A204.1 (cell line): ENCODE data around the gene CTDNEP1.
A peak's percentile ranks its signal among the peaks of the same experiment; 100 is the strongest.

Experiments
- FAIRE-seq: peaks from 2 replicates; lab custom pipeline; 2012; peaks lifted over from hg19 to GRCh38; lab: Jason Lieb, UNC

CTDNEP1 gene

DNA sequence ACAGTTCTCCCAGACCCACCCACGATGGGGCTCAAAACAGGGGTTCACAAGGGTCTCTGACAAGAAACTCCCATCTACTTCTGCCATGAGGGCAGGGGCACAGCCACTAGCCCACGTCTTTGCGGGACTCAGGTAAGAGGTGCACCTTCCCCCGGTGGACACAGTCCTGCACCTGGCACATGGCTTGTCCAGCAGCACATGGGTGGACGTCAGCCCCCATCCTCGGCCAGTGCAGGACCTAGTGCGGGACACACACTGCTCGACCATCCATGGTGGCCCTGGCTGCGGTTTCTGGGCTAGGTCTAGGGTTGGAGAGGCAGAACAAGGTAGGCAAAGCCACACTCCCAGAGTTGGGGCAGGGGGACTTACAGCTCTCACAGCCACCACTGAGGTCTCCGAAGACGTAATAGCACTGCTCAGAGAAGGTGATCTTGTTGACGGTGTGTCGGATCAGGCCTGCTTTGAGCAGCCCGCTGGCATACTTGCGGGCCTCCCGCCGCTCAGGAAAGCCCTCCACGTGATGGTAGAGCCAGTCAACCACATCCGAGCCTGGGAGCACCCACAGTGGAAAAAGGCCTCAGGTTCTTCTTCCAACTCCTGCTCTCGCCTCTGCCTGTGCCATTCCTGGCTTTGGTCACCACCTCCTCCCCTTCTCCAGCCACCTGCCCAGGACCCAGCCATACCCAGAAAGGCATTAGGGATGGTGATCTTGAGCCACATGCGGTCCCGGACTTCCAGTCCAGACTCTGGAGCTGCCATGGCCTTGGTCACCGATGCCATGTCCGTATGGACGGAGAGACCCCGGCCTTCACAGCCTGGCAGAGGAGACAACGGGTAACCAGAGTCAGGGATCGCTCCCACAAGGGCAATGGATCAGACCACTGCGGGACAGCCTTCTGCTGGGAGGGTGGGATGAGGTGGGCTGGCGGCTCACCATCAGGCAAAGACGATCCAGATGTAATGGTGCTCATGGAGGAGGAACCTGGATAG lies 24.5 kb downstream of the CTDNEP1 start:
- no peak for FAIRE-seq

DNA sequence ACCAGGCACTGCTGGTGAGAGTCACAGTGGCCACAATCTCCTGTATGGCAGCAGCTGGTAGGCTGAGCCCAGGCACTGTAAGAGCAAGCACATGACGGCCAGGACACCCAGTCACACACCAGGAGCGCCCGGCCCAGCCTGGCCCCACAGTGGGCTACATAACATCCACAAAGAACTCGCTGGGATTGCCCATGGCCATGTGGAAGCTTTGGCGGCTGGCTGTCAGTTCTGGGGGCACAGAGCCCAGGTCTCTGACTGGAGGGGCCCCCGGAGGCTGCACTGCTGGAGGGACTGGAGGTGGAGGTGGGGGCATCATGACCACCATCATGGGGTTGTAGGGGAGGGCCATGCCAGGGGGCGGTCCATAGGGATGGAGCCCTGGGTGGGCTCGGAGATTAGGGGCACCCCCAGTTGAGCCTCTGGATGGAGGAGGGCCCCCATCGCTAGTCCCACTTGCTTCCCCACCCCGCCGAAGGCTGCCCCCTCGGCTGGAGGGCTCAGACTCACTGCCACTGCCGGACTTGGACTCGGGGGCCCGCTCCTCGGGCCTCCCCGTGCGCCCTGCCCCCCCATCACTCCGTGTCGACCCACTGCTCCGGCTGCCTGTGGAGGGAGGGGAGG lies 25.7 kb downstream of the CTDNEP1 start:
- no peak for FAIRE-seq

DNA sequence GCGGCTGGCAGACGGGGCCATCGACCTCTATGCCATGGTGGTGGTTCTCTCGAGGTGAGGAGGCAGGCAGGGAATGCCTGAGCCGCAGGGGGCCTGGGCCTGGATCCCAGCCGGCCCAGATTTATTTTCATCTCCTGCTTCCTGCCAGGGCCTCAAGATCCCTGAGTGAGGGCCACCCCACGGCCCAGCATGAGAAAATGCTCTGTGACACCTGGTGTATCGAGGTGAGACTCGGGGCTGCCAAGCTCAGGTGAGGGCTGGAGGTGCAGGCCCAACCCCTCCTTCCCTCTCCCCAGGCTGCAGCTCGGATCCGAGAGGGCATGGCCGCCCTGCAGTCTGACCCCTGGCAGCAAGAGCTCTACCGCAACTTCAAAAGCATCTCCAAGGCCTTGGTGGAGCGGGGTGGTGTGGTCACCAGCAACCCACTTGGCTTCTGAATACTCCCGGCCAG lies 26.8 kb downstream of the CTDNEP1 start:
- no peak for FAIRE-seq

DNA sequence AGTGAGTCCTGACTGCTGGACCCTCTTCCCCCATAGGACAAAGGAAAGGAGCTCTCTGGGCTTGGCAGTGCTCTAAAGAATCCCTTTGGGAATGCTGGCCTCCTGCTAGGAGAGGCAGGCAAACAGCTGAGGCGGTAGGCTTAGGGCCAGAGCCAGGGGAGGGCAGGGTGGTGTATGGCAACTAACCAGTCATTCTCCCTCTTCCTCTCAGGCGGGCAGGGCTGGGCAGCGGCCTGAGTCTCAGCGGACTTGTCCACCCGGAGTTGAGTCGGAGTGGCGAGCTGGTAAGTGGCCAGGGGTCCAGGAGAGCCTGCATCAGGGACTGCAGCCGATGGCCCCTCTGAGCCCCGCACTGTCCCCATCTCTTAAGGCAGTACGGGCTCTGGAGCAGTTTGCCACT lies 27.4 kb downstream of the CTDNEP1 start:
- FAIRE-seq = no peak

DNA sequence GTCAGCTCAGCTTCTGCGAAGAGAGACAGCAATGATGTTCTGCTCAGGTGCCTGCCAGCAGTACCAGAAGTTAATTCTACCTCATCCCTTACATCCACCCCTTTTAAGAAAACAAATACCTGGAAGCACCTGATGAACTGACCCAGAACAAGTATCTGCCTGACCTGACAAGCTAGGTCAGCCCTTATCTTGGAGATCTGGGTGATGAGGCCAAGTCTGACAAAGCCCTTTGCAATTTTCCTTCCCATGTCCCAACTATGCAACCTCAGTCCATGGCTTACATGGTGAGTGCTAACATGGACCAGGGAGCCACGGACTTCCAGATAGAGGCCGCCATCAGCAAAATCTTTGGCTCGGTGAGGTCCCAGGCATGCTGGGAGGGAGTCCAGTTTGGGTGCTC lies 28.2 kb downstream of the CTDNEP1 start:
- FAIRE-seq = no peak

DNA sequence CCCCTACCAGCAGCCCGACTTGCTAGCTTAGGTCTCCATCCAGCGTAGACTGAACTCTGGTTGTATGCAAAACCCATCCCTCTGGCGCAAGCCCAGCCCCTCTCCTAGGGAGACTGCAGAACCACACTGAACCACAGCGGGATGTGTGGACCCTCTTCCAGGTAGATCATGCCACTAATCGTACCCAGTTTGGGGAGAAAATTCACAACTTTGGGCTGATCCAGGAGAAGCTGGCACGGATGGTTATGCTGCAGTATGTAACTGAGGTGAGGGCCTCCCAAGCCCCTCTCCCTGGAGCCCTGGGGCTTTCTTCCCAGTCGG lies 28.6 kb downstream of the CTDNEP1 start:
- FAIRE-seq = no peak

DNA sequence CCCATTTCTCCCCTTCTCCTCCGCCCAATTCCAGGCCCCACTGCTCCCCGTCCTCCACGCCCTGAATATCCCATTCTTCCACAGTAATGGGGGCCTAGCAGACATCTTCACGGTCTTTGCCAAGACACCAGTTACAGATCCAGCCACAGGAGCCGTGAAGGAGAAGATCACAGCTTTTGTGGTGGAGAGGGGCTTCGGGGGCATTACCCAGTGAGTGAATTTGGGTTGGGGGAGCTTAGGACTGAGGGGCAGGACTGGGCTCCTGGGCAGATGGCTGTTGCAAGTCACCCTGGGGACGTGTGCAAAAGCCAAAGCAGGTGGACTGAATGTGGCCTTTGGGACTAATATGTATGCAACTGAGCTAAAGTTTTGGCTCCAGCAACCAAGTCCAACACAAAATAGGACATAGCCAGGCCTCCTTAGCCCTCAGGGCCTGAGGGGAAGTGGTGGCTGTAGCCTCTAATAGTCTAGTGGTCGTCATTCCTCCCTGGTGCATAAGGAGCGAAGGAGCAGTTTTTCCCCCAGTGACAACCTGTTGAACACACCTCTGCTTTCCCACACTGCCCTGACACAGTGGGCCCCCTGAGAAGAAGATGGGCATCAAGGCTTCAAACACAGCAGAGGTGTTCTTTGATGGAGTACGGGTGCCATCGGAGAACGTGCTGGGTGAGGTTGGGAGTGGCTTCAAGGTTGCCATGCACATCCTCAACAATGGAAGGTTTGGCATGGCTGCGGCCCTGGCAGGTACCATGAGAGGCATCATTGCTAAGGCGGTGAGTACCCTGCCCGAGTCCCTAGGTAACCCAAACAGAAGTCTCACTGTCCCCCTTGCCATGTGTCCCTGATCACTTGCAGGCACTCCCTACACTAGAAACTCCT lies 29.2 kb downstream of the CTDNEP1 start:
- no peak for FAIRE-seq

DNA sequence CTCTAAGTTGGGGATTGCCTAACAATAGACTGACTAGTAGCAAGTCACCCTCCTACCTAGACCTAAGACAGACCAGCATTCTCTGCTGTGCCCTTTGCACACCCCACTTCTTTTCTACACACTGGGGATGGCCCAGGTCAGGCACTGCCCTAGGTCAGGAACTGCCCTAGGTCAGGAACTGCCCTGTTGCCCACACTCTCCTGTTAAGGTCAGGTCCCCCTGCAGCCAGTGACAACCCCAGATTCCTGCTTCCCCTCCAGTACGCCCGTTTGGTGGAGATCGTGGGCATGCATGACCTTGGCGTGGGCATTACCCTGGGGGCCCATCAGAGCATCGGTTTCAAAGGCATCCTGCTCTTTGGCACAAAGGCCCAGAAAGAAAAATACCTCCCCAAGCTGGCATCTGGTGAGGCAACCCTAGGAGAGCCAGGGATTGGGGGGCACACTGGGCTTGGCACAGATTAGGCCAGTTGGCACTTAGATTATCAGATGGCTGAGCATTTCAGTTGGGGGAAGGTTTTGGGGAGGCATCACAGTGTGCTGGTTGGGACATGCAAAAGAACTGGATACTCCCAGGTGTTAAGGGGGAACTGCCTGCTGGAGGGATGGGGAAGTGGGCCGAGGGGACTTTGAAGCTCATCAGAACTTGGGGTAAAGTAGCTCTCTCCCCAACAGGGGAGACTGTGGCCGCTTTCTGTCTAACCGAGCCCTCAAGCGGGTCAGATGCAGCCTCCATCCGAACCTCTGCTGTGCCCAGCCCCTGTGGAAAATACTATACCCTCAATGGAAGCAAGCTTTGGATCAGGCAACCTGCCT lies 30.0 kb downstream of the CTDNEP1 start:
- FAIRE-seq = no peak

DNA sequence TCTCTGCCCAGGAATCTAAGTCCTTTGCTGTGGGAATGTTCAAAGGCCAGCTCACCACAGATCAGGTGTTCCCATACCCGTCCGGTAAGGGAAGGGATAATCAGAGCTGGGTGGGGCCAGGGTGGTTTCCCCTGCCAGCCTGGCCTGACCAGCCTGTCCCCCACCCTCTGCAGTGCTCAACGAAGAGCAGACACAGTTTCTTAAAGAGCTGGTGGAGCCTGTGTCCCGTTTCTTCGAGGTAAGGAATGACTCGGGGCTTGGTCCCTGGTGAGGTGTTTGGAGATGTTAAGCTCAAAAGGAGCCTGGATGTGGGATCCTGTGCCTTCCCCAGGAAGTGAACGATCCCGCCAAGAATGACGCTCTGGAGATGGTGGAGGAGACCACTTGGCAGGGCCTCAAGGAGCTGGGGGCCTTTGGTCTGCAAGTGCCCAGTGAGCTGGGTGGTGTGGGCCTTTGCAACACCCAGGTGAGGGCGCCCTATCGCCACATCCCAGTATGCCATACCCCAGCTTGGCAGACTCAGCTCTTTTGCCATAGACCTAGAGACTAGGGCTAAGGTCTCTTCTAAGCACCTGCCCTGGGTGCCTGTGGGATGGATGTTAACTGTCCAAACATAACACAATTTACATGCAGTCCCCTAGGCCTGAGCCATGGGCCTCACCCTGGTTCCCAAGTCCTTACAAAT lies 30.8 kb downstream of the CTDNEP1 start:
- no peak for FAIRE-seq

DNA sequence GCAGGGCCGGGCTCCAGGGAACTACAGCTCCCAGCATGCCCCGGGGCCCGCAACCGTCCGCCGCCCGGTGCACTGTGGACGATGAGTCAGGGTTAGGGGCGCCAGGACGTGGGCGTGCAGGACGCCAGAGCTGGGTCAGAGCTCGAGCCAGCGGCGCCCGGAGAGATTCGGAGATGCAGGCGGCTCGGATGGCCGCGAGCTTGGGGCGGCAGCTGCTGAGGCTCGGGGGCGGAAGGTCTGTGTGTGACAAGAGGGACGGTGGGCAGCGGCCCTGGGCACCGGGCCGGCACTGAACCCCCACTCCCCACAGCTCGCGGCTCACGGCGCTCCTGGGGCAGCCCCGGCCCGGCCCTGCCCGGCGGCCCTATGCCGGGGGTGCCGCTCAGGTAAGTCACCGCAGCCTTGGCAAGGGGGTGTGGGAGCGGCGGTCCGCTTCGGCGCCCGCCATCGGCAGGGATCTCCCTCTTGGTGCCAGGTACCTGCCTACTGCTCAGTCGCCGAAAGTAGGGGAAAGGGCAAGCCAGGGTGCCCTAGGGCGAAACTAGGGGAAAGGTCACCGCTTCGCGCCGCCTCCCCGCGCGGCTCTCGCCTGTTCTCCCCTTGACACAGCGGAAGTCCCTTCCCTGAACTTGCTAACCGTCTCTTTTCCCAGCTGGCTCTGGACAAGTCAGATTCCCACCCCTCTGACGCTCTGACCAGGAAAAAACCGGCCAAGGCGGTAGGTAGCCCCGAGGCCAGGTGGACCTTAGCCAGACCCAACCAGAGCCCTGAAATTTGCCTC lies 31.5 kb downstream of the CTDNEP1 start, which contains the start of the genes ACADVL and DLG4:
Gene ACADVL, plus strand, starts transcription at position 127 of the 781 bp plus-strand sequence. Its CDS starts 47 bp downstream, at position 174.
Gene DLG4, minus strand, starts transcription at position 25 of the 781 bp plus-strand sequence.
- no peak for FAIRE-seq

DNA sequence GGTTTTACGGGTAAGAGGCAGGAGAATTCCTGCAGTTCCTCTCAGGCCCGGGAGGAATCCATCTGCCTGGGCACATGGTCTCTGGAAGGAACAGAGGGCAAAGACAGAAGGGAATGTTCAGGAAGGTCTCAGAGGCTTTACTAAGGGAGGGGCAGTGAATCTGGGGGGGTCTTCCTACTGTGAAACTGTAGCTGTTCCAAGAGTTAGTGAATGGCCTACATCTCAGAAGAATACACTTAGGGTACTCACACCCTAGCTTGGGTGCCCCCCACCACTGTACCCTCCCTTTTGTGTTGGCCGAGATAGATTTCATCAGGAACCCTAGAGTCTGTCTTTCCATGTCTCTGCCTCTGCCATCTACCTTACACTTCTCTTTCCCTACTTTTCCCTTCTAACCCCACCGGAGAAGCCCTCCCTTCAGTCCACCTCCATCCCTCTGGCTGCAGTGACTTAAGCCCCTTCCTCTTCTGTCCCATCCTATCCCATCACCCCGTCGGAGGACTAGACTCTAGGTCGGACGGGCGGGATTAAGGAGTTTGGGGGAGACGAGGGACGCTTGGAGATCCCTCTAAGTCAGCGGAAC lies 32.2 kb downstream of the CTDNEP1 start:
- FAIRE-seq = no peak

DNA sequence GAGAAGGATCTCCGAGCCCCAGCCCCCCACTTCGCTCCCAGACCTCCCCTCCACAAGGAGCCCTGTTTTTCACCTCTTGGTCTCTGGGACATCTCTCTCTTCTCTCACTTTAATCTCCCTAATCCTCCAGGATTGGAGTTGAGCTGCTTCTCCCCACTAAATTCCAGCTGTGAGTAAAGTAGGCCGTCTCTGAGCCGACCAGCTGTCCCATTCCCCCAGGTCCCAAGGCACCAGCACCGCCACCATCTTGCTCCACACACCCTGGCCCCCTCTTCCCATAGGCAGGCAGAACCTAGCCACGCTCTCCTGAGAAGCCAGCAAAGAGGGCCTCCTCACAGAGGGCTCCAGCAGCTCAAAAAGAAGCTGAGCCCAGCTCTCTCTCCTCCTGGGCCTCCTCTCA lies 32.8 kb downstream of the CTDNEP1 start:
- FAIRE-seq = no peak

DNA sequence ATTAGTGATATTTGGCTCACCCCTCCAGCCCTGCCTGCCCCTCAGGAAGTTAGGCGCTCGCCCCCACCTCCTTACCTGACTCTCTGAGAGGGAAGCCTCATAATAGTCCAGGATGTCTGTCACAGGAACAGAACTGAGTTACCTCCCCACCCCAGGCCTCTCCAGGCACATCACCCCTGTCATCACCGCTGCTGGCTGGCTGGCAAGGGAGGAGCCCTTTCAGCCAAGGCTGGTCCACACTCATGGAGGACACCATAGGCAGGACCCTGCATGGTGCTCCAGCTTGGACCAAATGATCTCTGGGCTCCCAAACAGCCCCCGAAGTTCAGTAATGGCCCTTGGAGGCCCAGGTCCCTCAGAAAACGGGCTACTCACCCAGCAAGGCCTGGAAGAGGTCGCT lies 33.4 kb downstream of the CTDNEP1 start:
- FAIRE-seq = no peak

DNA sequence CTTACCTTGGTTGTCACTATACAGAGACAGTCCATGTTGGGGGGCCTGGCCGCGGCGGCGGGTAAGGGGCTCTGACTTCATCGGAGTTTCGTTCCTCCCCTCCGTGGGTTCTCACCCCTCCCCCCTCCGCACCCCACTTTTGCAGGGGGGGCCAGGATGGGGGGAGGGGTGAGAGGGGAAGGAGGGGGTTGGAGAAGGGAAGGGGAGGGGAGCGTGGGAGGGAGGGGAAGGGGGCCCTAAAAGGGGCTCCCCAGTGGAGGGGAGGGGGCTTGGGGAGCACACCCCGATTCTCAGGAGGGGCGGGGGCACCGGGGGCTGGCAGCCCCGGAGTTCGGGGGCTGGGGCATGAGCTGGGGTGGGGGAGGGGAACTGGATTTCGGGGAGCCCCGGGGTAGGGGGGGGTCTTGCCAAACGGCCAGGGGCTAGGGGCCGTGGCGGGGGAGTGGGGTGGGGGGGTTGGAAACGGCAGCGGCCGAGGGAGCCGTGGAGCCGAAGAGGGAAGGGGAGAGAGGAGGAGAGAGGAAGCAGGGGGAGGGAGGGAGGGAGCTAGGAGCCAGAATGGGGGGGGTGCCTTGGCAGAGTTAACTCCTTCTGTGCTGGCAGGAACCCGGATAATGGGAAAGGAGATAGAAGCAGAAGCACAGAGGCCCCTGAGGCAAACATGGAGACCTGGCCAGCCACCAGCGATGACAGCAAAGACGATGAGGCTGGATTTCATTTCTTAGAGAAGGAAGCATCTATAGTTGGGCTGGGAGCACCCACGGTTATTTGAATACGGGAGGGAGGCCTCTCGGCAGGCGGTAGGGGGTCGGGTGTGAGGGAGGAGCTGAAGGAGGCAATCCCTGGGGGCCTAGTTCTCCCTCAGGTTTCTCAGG lies 34.2 kb downstream of the CTDNEP1 start:
- FAIRE-seq = no peak

DNA sequence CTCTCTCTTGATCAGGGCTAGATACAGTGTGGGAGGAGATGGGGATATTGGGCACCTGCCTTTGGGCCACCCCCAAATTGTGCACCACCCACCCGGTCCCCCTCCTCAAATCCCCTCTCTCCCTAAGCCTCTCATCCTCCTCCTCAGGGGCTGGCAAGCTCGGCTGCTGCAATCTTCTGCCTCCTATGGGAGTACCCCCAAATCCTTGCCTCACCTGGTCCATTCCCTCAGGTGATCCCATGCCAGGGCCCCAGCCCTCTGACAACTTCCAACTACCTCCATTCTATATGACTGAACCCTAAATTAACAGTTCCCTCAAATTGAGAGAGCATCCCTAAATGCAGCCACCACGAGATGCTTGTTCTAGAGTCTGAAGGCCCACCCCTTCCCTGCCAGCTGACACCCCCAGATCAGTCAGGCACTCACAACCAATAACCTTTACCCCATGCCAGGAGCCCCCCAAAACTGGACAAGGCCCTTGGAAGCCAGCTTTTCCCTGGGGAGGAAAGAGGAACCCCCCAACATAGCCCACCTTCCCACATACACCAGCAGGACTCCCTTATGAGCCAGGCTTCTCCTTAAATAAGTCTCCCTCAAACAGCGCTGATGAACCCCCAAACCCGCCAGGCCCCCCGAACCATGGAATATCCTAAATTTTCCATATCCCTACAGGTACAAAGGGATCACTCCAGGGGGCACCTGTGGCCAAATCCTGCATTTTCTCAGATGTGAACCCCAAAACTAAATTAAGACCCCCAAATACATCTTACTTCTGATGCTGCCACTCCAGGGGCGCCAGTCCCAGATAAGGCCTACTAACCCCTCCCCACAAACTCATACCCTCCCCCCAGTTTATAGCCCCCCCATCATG lies 35.1 kb downstream of the CTDNEP1 start:
- no peak for FAIRE-seq

DNA sequence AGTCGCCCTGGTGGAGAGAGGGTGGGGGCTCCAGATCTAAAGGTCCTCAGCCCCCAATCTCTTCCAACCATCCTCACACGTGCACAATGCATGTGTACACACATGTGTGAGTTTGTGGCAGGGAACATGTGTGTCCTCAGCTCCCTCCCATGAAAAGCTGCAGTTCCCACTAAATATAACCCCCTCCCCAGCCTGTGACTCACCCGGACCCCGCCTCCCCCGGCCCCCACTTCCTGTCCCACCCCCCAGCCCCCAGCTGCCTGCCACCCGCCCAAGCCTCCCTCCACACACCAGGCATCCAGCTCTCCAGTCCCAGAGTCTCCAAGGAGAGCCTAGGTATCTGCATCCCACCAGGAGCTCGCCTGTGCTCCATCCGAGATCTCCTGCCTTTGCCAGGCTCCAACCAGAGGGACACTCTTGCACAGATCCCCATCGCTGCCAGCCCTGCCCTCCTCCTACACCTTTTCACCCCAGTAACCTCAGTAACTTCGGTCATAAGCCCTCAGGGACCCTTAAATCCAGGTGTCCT lies 35.8 kb downstream of the CTDNEP1 start:
- FAIRE-seq = no peak

DNA sequence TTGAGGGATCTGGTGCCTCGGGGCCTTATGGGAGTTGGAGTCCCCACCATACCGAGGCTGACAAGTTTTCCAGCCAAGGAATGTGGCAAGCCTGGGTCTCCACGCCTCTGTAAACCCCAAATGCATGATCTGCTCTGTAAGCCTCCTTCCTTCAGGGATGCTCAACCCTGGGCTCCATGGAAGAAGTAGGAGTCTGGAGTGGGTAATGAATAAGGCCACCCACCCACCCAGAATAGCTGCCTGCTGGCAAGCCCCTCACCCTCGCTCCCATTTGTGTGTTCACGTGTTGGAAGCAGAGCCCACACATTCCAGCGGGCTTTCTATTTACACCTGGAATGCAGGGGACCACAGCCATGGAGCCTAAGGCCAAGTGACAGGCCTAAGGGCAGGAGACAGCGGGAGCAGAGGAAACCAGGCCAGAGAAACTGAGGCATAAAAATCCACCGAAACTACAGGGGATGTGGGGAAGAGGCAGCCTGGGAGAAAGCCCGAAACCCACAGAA lies 36.3 kb downstream of the CTDNEP1 start:
- peak; percentile 91 for FAIRE-seq
